Stimulated activated memory B cell treated with anti-CD40 and anti-IgM and Interleukin-4, amounts not matched to agents 10 μg/mL and 1 μg/mL and 100 μg/mL, for 72 hours (primary cell): ENCODE measurements around the gene SAMD14.

ENCODE experiments used
- ATAC-seq: fragments of 150-1000 bp; cut with Tn5 transposase; 2 replicates; pipeline ENCODE4 v1.10.0; 2021
- H3K27ac Mint-ChIP-seq: one replicate; pipeline ENCODE4 v1.8.0; 2022; ENCODE audit warnings: mild to moderate bottlenecking, mixed read lengths
- H3K27me3 Mint-ChIP-seq: one replicate; pipeline ENCODE4 v1.8.0; 2022; ENCODE audit warnings: mixed read lengths
- H3K36me3 Mint-ChIP-seq: one replicate; pipeline ENCODE4 v1.8.0; 2022; ENCODE audit warnings: mixed read lengths
- H3K4me1 Mint-ChIP-seq: one replicate; pipeline ENCODE4 v1.8.0; 2022; ENCODE audit warnings: mixed read lengths
- H3K4me3 Mint-ChIP-seq: one replicate; pipeline ENCODE4 v1.8.0; 2022; ENCODE audit warnings: mild to moderate bottlenecking, moderate library complexity, mixed read lengths
- H3K9me3 Mint-ChIP-seq: one replicate; pipeline ENCODE4 v1.8.0; 2022; ENCODE audit warnings: mixed read lengths

Gene SAMD14

GRCh38 chr17:50079334-50080095 is 50.4 kb downstream of the SAMD14 start:
- H3K9me3 Mint-ChIP-seq = no peaks in the 10 kb centered on the region

GRCh38 chr17:50078430-50078829 is 51.5 kb downstream of the SAMD14 start:
- Mint-ChIP-seq H3K9me3 (no peaks in the 10 kb centered on the region), H3K4me3 (no peak overlapping the region), H3K27me3 (no peaks in the 10 kb centered on the region), H3K27ac (peak overlapping the region; percentile 17), H3K36me3 (peaks cover 17% of the 10 kb centered on the region), H3K4me1 (peaks cover 27% of the 10 kb centered on the region)
- no peak for ATAC-seq

More at GRCh38 chr17:50079334-50080095, 50.4 kb downstream of the SAMD14 start:
- Mint-ChIP-seq H3K27me3 (no peaks in the 10 kb centered on the region), H3K36me3 (peaks cover 17% of the 10 kb centered on the region), H3K27ac (peak overlapping the region; percentile 17), H3K4me3 (no peak overlapping the region), H3K4me1 (peaks cover 27% of the 10 kb centered on the region)
- peak; percentile 19 for ATAC-seq

GRCh38 chr17:50076591-50077235 is 53.2 kb downstream of the SAMD14 start:
- Mint-ChIP-seq H3K36me3 (peaks cover 28% of the 10 kb centered on the region), H3K4me3 (no peak overlapping the region), H3K27me3 (no peaks in the 10 kb centered on the region), H3K27ac (no peak overlapping the region), H3K4me1 (peaks cover 27% of the 10 kb centered on the region), H3K9me3 (peaks cover 2% of the 10 kb centered on the region)
- ATAC-seq = no peak

- peaks cover 33% of the 10 kb centered on the region for H3K36me3 Mint-ChIP-seq
- no peak overlapping the region for H3K4me3 Mint-ChIP-seq
- no peak overlapping the region for H3K27ac Mint-ChIP-seq
These were observed 53.8 kb downstream of the SAMD14 start for GRCh38 chr17:50076221-50076590.

GRCh38 chr17:50075446-50076032 is 54.4 kb downstream of the SAMD14 start:
- Mint-ChIP-seq H3K4me3 (no peak overlapping the region), H3K27ac (no peak overlapping the region), H3K27me3 (no peaks in the 10 kb centered on the region), H3K9me3 (peaks cover 8% of the 10 kb centered on the region), H3K4me1 (peaks cover 23% of the 10 kb centered on the region), H3K36me3 (peaks cover 38% of the 10 kb centered on the region)
- no peak for ATAC-seq

More at GRCh38 chr17:50076221-50076590, 53.8 kb downstream of the SAMD14 start:
- H3K4me1 Mint-ChIP-seq = peaks cover 27% of the 10 kb centered on the region
- H3K9me3 Mint-ChIP-seq = peaks cover 5% of the 10 kb centered on the region
- no peaks in the 10 kb centered on the region for H3K27me3 Mint-ChIP-seq
- ATAC-seq = no peak

GRCh38 chr17:50074227-50074626 is 55.7 kb downstream of the SAMD14 start:
- Mint-ChIP-seq H3K36me3 (peaks cover 38% of the 10 kb centered on the region), H3K9me3 (peaks cover 8% of the 10 kb centered on the region), H3K4me3 (no peak overlapping the region), H3K27ac (no peak overlapping the region), H3K27me3 (no peaks in the 10 kb centered on the region), H3K4me1 (peaks cover 10% of the 10 kb centered on the region)
- ATAC-seq = no peak

- no peaks in the 10 kb centered on the region for H3K27me3 Mint-ChIP-seq
- ATAC-seq = no peak
- peaks cover 36% of the 10 kb centered on the region for H3K36me3 Mint-ChIP-seq
These were observed 57.0 kb downstream of the SAMD14 start for GRCh38 chr17:50072925-50073324.

GRCh38 chr17:50072130-50072529 is 57.8 kb downstream of the SAMD14 start:
- Mint-ChIP-seq H3K4me3 (no peak overlapping the region), H3K4me1 (peaks cover under 1% of the 10 kb centered on the region), H3K27ac (no peak overlapping the region), H3K27me3 (no peaks in the 10 kb centered on the region), H3K9me3 (peaks cover 8% of the 10 kb centered on the region), H3K36me3 (peaks cover 33% of the 10 kb centered on the region)
- ATAC-seq = no peak

More at GRCh38 chr17:50072925-50073324, 57.0 kb downstream of the SAMD14 start:
- Mint-ChIP-seq H3K27ac (no peak overlapping the region), H3K4me1 (peaks cover 5% of the 10 kb centered on the region), H3K4me3 (no peak overlapping the region), H3K9me3 (peaks cover 8% of the 10 kb centered on the region)

GRCh38 chr17:50071692-50072091 is 58.3 kb downstream of the SAMD14 start:
- H3K36me3 Mint-ChIP-seq = peaks cover 31% of the 10 kb centered on the region
- H3K9me3 Mint-ChIP-seq = peaks cover 8% of the 10 kb centered on the region
- H3K4me3 Mint-ChIP-seq = no peak overlapping the region
- H3K27me3 Mint-ChIP-seq = no peaks in the 10 kb centered on the region
- ATAC-seq = no peak
- no peaks in the 10 kb centered on the region for H3K4me1 Mint-ChIP-seq
- no peak overlapping the region for H3K27ac Mint-ChIP-seq

- Mint-ChIP-seq H3K4me3 (no peak overlapping the region), H3K36me3 (peaks cover 31% of the 10 kb centered on the region), H3K27ac (no peak overlapping the region), H3K27me3 (no peaks in the 10 kb centered on the region), H3K4me1 (no peaks in the 10 kb centered on the region), H3K9me3 (peaks cover 8% of the 10 kb centered on the region)
- no peak for ATAC-seq
These were observed 58.9 kb downstream of the SAMD14 start for GRCh38 chr17:50070908-50071680.

GRCh38 chr17:50067996-50068395 is 62.0 kb downstream of the SAMD14 start:
- peaks cover 8% of the 10 kb centered on the region for H3K9me3 Mint-ChIP-seq
- no peak overlapping the region for H3K27ac Mint-ChIP-seq
- H3K27me3 Mint-ChIP-seq = no peaks in the 10 kb centered on the region
- H3K4me3 Mint-ChIP-seq = no peak overlapping the region
- no peaks in the 10 kb centered on the region for H3K4me1 Mint-ChIP-seq
- no peak for ATAC-seq
- H3K36me3 Mint-ChIP-seq = peaks cover 26% of the 10 kb centered on the region

- Mint-ChIP-seq H3K27ac (no peak overlapping the region), H3K4me3 (no peak overlapping the region), H3K4me1 (no peaks in the 10 kb centered on the region), H3K9me3 (peaks cover 8% of the 10 kb centered on the region), H3K36me3 (peaks cover 18% of the 10 kb centered on the region), H3K27me3 (no peaks in the 10 kb centered on the region)
- no peak for ATAC-seq
These were observed 63.0 kb downstream of the SAMD14 start for GRCh38 chr17:50066995-50067394.

GRCh38 chr17:50065056-50065455 is 64.9 kb downstream of the SAMD14 start:
- Mint-ChIP-seq H3K27ac (no peak overlapping the region), H3K4me3 (no peak overlapping the region), H3K4me1 (peaks cover 6% of the 10 kb centered on the region), H3K27me3 (no peaks in the 10 kb centered on the region), H3K36me3 (peaks cover 5% of the 10 kb centered on the region), H3K9me3 (no peaks in the 10 kb centered on the region)
- ATAC-seq = no peak

- ATAC-seq = no peak
- Mint-ChIP-seq H3K4me1 (peaks cover 11% of the 10 kb centered on the region), H3K27me3 (no peaks in the 10 kb centered on the region), H3K9me3 (no peaks in the 10 kb centered on the region), H3K36me3 (peaks cover 5% of the 10 kb centered on the region), H3K27ac (no peak overlapping the region), H3K4me3 (no peak overlapping the region)
These were observed 65.5 kb downstream of the SAMD14 start for GRCh38 chr17:50064253-50065001.
